Panc1 (cell line): ENCODE measurements around the gene ATXN7. TPM values are rescaled to one million over a fixed set of nuclear protein-coding genes. Genes with fewer than 3 reads are reported as not detected.

ENCODE experiments used
- ATAC-seq: fragments of 200-7000 bp; cut with Tn5 transposase; 2 replicates; pipeline ENCODE4 v1.9.1; 2020; ENCODE audit warnings: mild to moderate bottlenecking, moderate library complexity
- Bru-seq: library from RNA; stranded (reverse); fragments of 400-500 nt; gene quantifications from one replicate; lab custom pipeline; 2021; lab: Mats Ljungman, UMichigan
- BruChase-seq, 2 experiments: library from RNA; stranded (reverse); fragments of 400-500 nt; gene quantifications; one replicate each; lab custom pipeline; 2021; lab: Mats Ljungman, UMichigan
- BruUV-seq: library from RNA; stranded (reverse); fragments of 400-500 nt; replicated peaks from 2 replicates; lab custom pipeline; 2021; lab: Mats Ljungman, UMichigan
- CTCF ChIA-PET: fragments of 300-600 bp; sonication (Branson Sonifier 250); formaldehyde crosslinking; loops from one replicate; lab custom pipeline; 2022; ENCODE audit warnings: antibody characterized with exemption; lab: Charles Lee
- POLR2A ChIA-PET: fragments of 300-600 bp; sonication (Branson Sonifier 250); formaldehyde crosslinking; loops from one replicate; lab custom pipeline; 2022; ENCODE audit warnings: antibody characterized with exemption; lab: Charles Lee
- DNase-seq: peaks from one replicate; pipeline ENCODE4 v3.0.0-alpha.2; 2010; ENCODE audit warnings: low read depth, low spot score
- H3K27ac ChIP-seq: 2 replicates; pipeline ENCODE4 v1.5.1; 2011; ENCODE audit warnings: mild to moderate bottlenecking, low read length, inconsistent platforms
- H3K27me3 ChIP-seq: fragments of 200-500 bp; sonication (Bioruptor generic); 2 replicates; pipeline ENCODE4 v1.6.0; 2014; ENCODE audit warnings: low read length, inconsistent platforms; ENCODE audit not compliant: control insufficient read depth, insufficient read depth
- H3K36me3 ChIP-seq: fragments of 200-500 bp; sonication (Bioruptor generic); 2 replicates; pipeline ENCODE4 v1.5.1; 2014; ENCODE audit warnings: inconsistent platforms, mild to moderate bottlenecking, low read length, moderate library complexity; ENCODE audit not compliant: control insufficient read depth, insufficient read depth
- H3K4me1 ChIP-seq: 2 replicates; pipeline ENCODE4 v1.5.1; 2011; ENCODE audit warnings: inconsistent platforms, mild to moderate bottlenecking, low read length, moderate library complexity; ENCODE audit not compliant: control insufficient read depth, insufficient read depth
- H3K4me3 ChIP-seq, 2 experiments: 2 replicates each; pipeline ENCODE4 v1.5.1; 2011 to 2012; ENCODE audit warnings: low read depth in 2 of 2, low read length in 2 of 2, mild to moderate bottlenecking in 2 of 2, inconsistent platforms in 1 of 2, moderate library complexity in 1 of 2
- H3K9me3 ChIP-seq: fragments of 200-500 bp; sonication (Bioruptor generic); 2 replicates; pipeline ENCODE4 v1.5.1; 2014; ENCODE audit warnings: low read depth, mild to moderate bottlenecking, inconsistent platforms, low read length, moderate library complexity; ENCODE audit not compliant: control insufficient read depth, insufficient read depth
- CTCF ChIP-seq: fragments of 450-650 bp; IDR thresholded peaks from 2 replicates; pipeline ENCODE4 v1.5.1; 2017; ENCODE audit warnings: mild to moderate bottlenecking
- POLR2AphosphoS5 ChIP-seq: IDR thresholded peaks from 2 replicates; pipeline ENCODE4 v1.6.1; 2012; ENCODE audit warnings: mild to moderate bottlenecking, low read depth, low read length, moderate library complexity
- REST ChIP-seq, 2 experiments: IDR thresholded peaks; 2 replicates each; pipeline ENCODE4 v1.6.1; 2011 to 2012; ENCODE audit warnings: low read depth in 2 of 2, control low read depth in 1 of 2, low read length in 1 of 2, mild to moderate bottlenecking in 1 of 2, moderate library complexity in 1 of 2; ENCODE audit not compliant: insufficient read depth in 1 of 2
- SIN3A ChIP-seq: IDR thresholded peaks from 2 replicates; pipeline ENCODE4 v1.6.1; 2012; ENCODE audit warnings: low read depth, mild to moderate bottlenecking, low read length, moderate library complexity, borderline replicate concordance; ENCODE audit not compliant: insufficient read depth
- TCF7L2 ChIP-seq: IDR thresholded peaks from 2 replicates; pipeline ENCODE4 v1.6.1; 2011; ENCODE audit warnings: mild to moderate bottlenecking, low read depth, low read length, inconsistent platforms
- in situ Hi-C: cut with HindIII; loops from 2 replicates; pipeline ENCODE4 v1.10.0; 2016; ENCODE audit warnings: low sequenced_read_pairs, low pct_unique_long_range_greater_than_20kb
- intact Hi-C: fragments of 100-400 bp; cut with micrococcal nuclease; formaldehyde crosslinking; loops from one replicate; pipeline ENCODE4 v1.10.0; 2022; ENCODE audit not compliant: unreplicated experiment
- long read RNA-seq: library from polyadenylated mRNA; unstranded; transcript quantifications from one replicate; pipeline ENCODE4 v2.0.0, GENCODE V29; 2021; ENCODE audit not compliant: unreplicated experiment
- polyA plus RNA-seq: library from polyadenylated mRNA; unstranded; fragments of >200 nt; gene quantifications from one replicate; pipeline ENCODE4 v1.2.1, GENCODE V29; 2012; ENCODE audit warnings: missing spikeins; ENCODE audit not compliant: insufficient read length
- total RNA-seq: library from RNA; stranded (reverse); gene quantifications from one replicate; pipeline ENCODE4 v1.2.1, GENCODE V29; 2021; ENCODE audit not compliant: unreplicated experiment

The ATXN7 gene, protein sequence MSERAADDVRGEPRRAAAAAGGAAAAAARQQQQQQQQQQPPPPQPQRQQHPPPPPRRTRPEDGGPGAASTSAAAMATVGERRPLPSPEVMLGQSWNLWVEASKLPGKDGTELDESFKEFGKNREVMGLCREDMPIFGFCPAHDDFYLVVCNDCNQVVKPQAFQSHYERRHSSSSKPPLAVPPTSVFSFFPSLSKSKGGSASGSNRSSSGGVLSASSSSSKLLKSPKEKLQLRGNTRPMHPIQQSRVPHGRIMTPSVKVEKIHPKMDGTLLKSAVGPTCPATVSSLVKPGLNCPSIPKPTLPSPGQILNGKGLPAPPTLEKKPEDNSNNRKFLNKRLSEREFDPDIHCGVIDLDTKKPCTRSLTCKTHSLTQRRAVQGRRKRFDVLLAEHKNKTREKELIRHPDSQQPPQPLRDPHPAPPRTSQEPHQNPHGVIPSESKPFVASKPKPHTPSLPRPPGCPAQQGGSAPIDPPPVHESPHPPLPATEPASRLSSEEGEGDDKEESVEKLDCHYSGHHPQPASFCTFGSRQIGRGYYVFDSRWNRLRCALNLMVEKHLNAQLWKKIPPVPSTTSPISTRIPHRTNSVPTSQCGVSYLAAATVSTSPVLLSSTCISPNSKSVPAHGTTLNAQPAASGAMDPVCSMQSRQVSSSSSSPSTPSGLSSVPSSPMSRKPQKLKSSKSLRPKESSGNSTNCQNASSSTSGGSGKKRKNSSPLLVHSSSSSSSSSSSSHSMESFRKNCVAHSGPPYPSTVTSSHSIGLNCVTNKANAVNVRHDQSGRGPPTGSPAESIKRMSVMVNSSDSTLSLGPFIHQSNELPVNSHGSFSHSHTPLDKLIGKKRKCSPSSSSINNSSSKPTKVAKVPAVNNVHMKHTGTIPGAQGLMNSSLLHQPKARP
- total RNA-seq (17.3 TPM), Bru-seq, nascent RNA (percentile 79 among the genes with signal in this experiment), BruChase-seq, experiment 1, labeled RNA remaining after a 2-hour chase (percentile 75 among the genes with signal in this experiment), BruChase-seq, experiment 2, labeled RNA remaining after a 6-hour chase (percentile 70 among the genes with signal in this experiment)
- polyA plus RNA-seq: 8.8 TPM
- long read RNA-seq, partial matches to known transcripts: 1 of 5 reads
- long read RNA-seq, other reads (novel, unspliced or antisense): 2 of 5 reads

GRCh38 chr3:63863150-63864007 lies at the start of gene ATXN7, which contains the start of gene THOC7:
TSS of gene ATXN7 (plus strand) at chr3:63863867. CDS start at chr3:63912599, 48,732 bp downstream.
TSS of gene THOC7 (minus strand) at chr3:63863805. CDS start at chr3:63863790, 15 bp downstream.
- POLR2A ChIA-PET: no interaction called here
- in situ Hi-C loops (no loop called here), intact Hi-C loops (no loop called here)
- Histone ChIP-seq H3K36me3 (no peaks in the 10 kb centered on the region; the same call in 1 of the 2 replicates), H3K9me3 (no peaks in the 10 kb centered on the region), H3K27me3 (no peaks in the 10 kb centered on the region), H3K4me3 (peak within 1 kb of the TSS; percentile 70 to 79), H3K27ac (peak within 1 kb of the TSS; percentile 89), H3K4me1 (peaks cover 3% of the 10 kb centered on the region; the same call in 1 of the 2 replicates)
- CTCF ChIA-PET: interaction anchor here (0.7 kb wide), 1 partner anchor 131 kb away, joined by 8 read pairs; no protein-coding TSS in a partner anchor
- no TSS peak for BruUV-seq
- DNase-seq: no peak
- TF ChIP-seq SIN3A (no peak), REST (IDR thresholded peaks at IDR 0.05; ENCODE audit: insufficient read depth in 1 of 2, low read depth in 2 of 2, low read length in 1 of 2) (no peak), CTCF (no peak), POLR2AphosphoS5 (no peak), TCF7L2 (no peak)
- ATAC-seq: peak; percentile 89

- Histone ChIP-seq H3K4me3 (no peak overlapping the region), H3K36me3 (no peaks in the 10 kb centered on the region), H3K27ac (no peak overlapping the region), H3K27me3 (no peaks in the 10 kb centered on the region), H3K9me3 (no peaks in the 10 kb centered on the region), H3K4me1 (no peaks in the 10 kb centered on the region)
- TF ChIP-seq SIN3A (no peak), TCF7L2 (no peak), REST (IDR thresholded peaks at IDR 0.05; ENCODE audit: insufficient read depth in 1 of 2, low read depth in 2 of 2, low read length in 1 of 2) (no peak), POLR2AphosphoS5 (no peak), CTCF (no peak)
- in situ Hi-C loops (no loop called here), intact Hi-C loops (no loop called here)
- CTCF ChIA-PET: no interaction called here
- POLR2A ChIA-PET: no interaction called here
- ATAC-seq (no peak), DNase-seq (no peak)
- BruUV-seq: no TSS peak
These were observed 49.4 kb upstream of the ATXN7 start for GRCh38 chr3:63814237-63814636.
